Neural progenitor cell (in vitro differentiated cells): ENCODE results near the gene RBFA. TPM values are rescaled to one million over a fixed set of nuclear protein-coding genes. Genes with fewer than 3 reads are reported as not detected.

Source experiments
- DNase-seq: peaks from one replicate; pipeline ENCODE4 v3.0.0-alpha.2; 2016; ENCODE audit warnings: low spot score
- H2AFZ ChIP-seq: fragments of 200-600 bp; sonication (generic); replicated peaks from 2 replicates; pipeline ENCODE4 v1.6.1; 2016; ENCODE audit warnings: antibody characterized with exemption
- H3F3A ChIP-seq: fragments of 200-600 bp; sonication (generic); 2 replicates; pipeline ENCODE4 v1.6.1; 2016; ENCODE audit warnings: antibody characterized with exemption, low read depth
- H3K27ac ChIP-seq: fragments of 200-600 bp; sonication (generic); 2 replicates; pipeline ENCODE4 v1.5.1; 2016; ENCODE audit warnings: mild to moderate bottlenecking
- H3K27me3 ChIP-seq: fragments of 200-600 bp; sonication (generic); 2 replicates; pipeline ENCODE4 v1.6.1; 2016; ENCODE audit warnings: mild to moderate bottlenecking, moderate library complexity
- H3K36me3 ChIP-seq: fragments of 200-600 bp; sonication (generic); 2 replicates; pipeline ENCODE4 v1.5.1; 2016
- H3K4me1 ChIP-seq: fragments of 200-600 bp; sonication (generic); 2 replicates; pipeline ENCODE4 v1.6.1; 2016; ENCODE audit warnings: mixed run types
- H3K4me2 ChIP-seq: fragments of 200-600 bp; sonication (generic); 2 replicates; pipeline ENCODE4 v1.6.1; 2016
- H3K4me3 ChIP-seq: fragments of 200-600 bp; sonication (generic); 2 replicates; pipeline ENCODE4 v1.5.1; 2016
- H3K79me2 ChIP-seq: fragments of 200-600 bp; sonication (generic); 2 replicates; pipeline ENCODE4 v1.6.1; 2016; ENCODE audit warnings: low read depth
- H3K9ac ChIP-seq: fragments of 200-600 bp; sonication (generic); 2 replicates; pipeline ENCODE4 v1.6.1; 2016
- H3K9me3 ChIP-seq: fragments of 200-600 bp; sonication (generic); 2 replicates; pipeline ENCODE4 v1.5.1; 2016; ENCODE audit warnings: low read depth
- H4K20me1 ChIP-seq: fragments of 200-600 bp; sonication (generic); 2 replicates; pipeline ENCODE4 v1.6.1; 2016; ENCODE audit warnings: low read depth
- H3K27ac Mint-ChIP-seq: 3 replicates; pipeline ENCODE4 v1.8.0; 2021; ENCODE audit warnings: mixed read lengths
- H3K27me3 Mint-ChIP-seq: 2 replicates; pipeline ENCODE4 v1.8.0; 2022; ENCODE audit warnings: low read depth, mild to moderate bottlenecking, inconsistent platforms, moderate library complexity, mixed read lengths; ENCODE audit not compliant: insufficient read depth
- H3K36me3 Mint-ChIP-seq: 3 replicates; pipeline ENCODE4 v1.8.0; 2021; ENCODE audit warnings: mixed read lengths
- H3K4me1 Mint-ChIP-seq: 3 replicates; pipeline ENCODE4 v1.8.0; 2021; ENCODE audit warnings: mixed read lengths
- H3K4me3 Mint-ChIP-seq: 3 replicates; pipeline ENCODE4 v1.8.0; 2021; ENCODE audit warnings: mild to moderate bottlenecking, moderate library complexity, mixed read lengths
- H3K9me3 Mint-ChIP-seq: 3 replicates; pipeline ENCODE4 v1.8.0; 2020; ENCODE audit warnings: mixed read lengths
- CTCF ChIP-seq: fragments of 200-600 bp; sonication (generic); IDR thresholded peaks from 2 replicates; pipeline ENCODE4 v1.5.1; 2017; ENCODE audit warnings: antibody characterized with exemption, mild to moderate bottlenecking
- EZH2 ChIP-seq: fragments of 200-600 bp; sonication (generic); IDR thresholded peaks from 2 replicates; pipeline ENCODE4 v1.6.1; 2017; ENCODE audit warnings: antibody characterized with exemption, mild to moderate bottlenecking, moderate library complexity
- EZH2phosphoT487 ChIP-seq: fragments of 200-600 bp; sonication (generic); IDR thresholded peaks from 2 replicates; pipeline ENCODE4 v1.6.1; 2017; ENCODE audit warnings: antibody characterized with exemption
- total RNA-seq: library from RNA; depleted of rRNA; stranded (reverse); fragments of >200 nt; gene quantifications from 2 replicates; pipeline ENCODE4 v1.2.3, GENCODE V29; 2015; ENCODE audit warnings: low replicate concordance

RBFA gene
- 22.9 and 39.4 TPM in 2 replicates for total RNA-seq

DNA sequence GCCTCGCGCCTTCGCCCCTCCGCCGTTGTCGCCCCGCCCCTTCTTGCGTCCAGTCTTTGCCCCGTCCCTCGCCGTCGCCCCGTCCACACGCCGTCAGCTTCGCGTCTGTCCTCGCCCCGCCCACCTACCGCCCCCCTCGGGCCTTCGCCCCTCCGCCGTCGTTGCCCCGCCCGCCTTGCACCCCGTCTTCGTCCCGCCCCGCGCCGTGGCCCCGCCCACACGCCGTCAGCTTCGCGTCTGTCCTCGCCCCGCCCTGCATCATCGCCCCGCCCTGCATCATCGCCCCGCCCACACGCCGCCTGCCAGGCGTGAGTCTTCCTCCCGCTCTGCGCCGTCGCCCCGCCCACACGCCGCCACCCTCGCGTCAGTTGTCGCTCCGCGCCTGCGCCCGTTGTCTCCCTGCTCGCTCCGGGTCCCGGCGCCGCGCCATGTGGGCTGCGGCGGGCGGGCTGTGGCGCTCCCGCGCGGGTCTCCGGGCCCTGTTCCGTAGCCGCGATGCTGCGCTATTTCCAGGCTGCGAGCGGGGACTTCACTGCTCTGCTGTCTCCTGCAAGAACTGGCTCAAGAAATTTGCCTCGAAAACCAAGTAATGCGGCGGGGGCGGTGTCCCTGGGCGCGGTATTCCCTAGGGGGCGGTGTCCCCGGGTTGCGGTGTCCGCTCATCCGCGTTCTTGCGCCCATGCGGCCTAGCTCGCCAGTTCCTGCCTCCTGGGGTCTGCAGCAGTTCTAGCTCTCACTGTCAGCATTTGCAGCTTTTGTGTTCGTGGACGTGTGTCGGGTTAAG, at the start of gene RBFA:
Gene RBFA, plus strand, starts transcription at position 367 of the 784 bp plus-strand sequence. Its CDS starts 62 bp downstream, at position 429.
- H3K4me3 Mint-ChIP-seq: peak within 1 kb of the TSS; percentile 96
- H3K27ac Mint-ChIP-seq: peak within 1 kb of the TSS; percentile 80
- Histone ChIP-seq H3K9me3 (no peaks in the 10 kb centered on the region), H3K27ac (peak within 1 kb of the TSS; percentile 87), H3K4me3 (peak within 1 kb of the TSS; percentile 73), H2AFZ (peak within 1 kb of the TSS; percentile 82), H3K4me1 (peaks cover 8% of the 10 kb centered on the region), H3F3A (peaks cover 16% of the 10 kb centered on the region), H4K20me1 (peaks cover 16% of the 10 kb centered on the region), H3K4me2 (peak within 1 kb of the TSS; percentile 95), H3K79me2 (peaks cover 28% of the 10 kb centered on the region), H3K36me3 (no peaks in the 10 kb centered on the region), H3K9ac (peak within 1 kb of the TSS; percentile 71), H3K27me3 (peaks cover 4% of the 10 kb centered on the region)
- H3K9me3 Mint-ChIP-seq: peaks cover 3% of the 10 kb centered on the region
- H3K4me1 Mint-ChIP-seq: peaks cover 23% of the 10 kb centered on the region
- TF ChIP-seq EZH2 (no peak), EZH2phosphoT487 (no peak), CTCF (peak; percentile 56)
- peak; percentile 100 for DNase-seq
- H3K27me3 Mint-ChIP-seq: peaks cover 5% of the 10 kb centered on the region
- H3K36me3 Mint-ChIP-seq: peaks cover 13% of the 10 kb centered on the region

DNA sequence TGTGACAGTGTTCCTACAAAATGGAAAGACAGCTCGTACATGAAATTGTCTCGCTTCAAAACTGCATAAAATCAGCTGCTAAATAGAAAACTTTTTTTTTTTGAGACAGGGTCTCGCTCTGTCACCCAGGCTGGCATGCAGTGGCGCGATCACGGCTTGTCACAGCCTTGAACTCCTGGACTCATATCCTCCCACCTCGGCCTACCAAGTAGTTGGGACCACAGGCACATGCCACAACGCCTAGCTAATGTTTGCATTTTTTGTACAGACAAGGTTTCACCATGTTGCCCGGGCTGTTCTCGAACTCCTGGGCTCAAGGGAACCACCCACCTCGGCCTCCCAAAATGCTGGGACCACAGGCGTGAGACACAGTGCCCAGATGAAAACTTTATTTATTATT, 49.1 kb upstream of the RBFA start:
- H3K4me2 ChIP-seq: no peak overlapping the region
- H3K36me3 Mint-ChIP-seq: peaks cover 20% of the 10 kb centered on the region
- H2AFZ ChIP-seq: no peak overlapping the region
- H3K9me3 Mint-ChIP-seq: no peaks in the 10 kb centered on the region
- no peak overlapping the region for H3K27ac ChIP-seq
- H3K36me3 ChIP-seq: no peaks in the 10 kb centered on the region
- H3K4me3 ChIP-seq: no peak overlapping the region
- peaks cover 6% of the 10 kb centered on the region for H3F3A ChIP-seq
- H3K79me2 ChIP-seq: peaks cover 81% of the 10 kb centered on the region
- H3K27me3 Mint-ChIP-seq: peaks cover 2% of the 10 kb centered on the region
- H3K4me1 Mint-ChIP-seq: peaks cover 24% of the 10 kb centered on the region
- no peak for TF ChIP-seq EZH2phosphoT487
- no peak for TF ChIP-seq EZH2
- TF ChIP-seq CTCF: no peak
- H3K4me1 ChIP-seq: peaks cover 10% of the 10 kb centered on the region
- H4K20me1 ChIP-seq: peaks cover 75% of the 10 kb centered on the region
- no peak overlapping the region for H3K27ac Mint-ChIP-seq
- no peak for DNase-seq
- H3K9me3 ChIP-seq: no peaks in the 10 kb centered on the region
- H3K27me3 ChIP-seq: no peaks in the 10 kb centered on the region
- no peak overlapping the region for H3K9ac ChIP-seq
- no peak overlapping the region for H3K4me3 Mint-ChIP-seq

GRCh38 chr18:79986726-79987125, 47.5 kb upstream of the RBFA start:
- Histone ChIP-seq H3K9me3 (no peaks in the 10 kb centered on the region), H3K27me3 (no peaks in the 10 kb centered on the region), H3K36me3 (no peaks in the 10 kb centered on the region), H3F3A (peaks cover 6% of the 10 kb centered on the region), H3K27ac (no peak overlapping the region), H2AFZ (no peak overlapping the region), H3K4me2 (peak overlapping the region; percentile 88), H3K4me1 (peaks cover 10% of the 10 kb centered on the region), H3K4me3 (peak overlapping the region; percentile 78), H4K20me1 (peaks cover 60% of the 10 kb centered on the region), H3K79me2 (peaks cover 65% of the 10 kb centered on the region), H3K9ac (no peak overlapping the region)
- Mint-ChIP-seq H3K27me3 (no peaks in the 10 kb centered on the region), H3K4me3 (peak overlapping the region; percentile 90), H3K4me1 (peaks cover 24% of the 10 kb centered on the region), H3K36me3 (peaks cover 20% of the 10 kb centered on the region), H3K27ac (peak overlapping the region; percentile 60), H3K9me3 (no peaks in the 10 kb centered on the region)
- no peak for TF ChIP-seq EZH2
- TF ChIP-seq EZH2phosphoT487: no peak
- no peak for TF ChIP-seq CTCF
- peak; percentile 16 for DNase-seq
